GM18498 (cell line): ENCODE data around the gene PTPN14.
A peak's percentile ranks its signal among the peaks of the same experiment; 100 is the strongest.
"Not testable (repeated sequence)": the region's sequence is repeated elsewhere in the genome, so short reads cannot be mapped to it uniquely, and the experiment has no call there.

Experiments
- ATAC-seq: cut with Tn5 transposase; IDR thresholded peaks from one replicate; pipeline ENCODE4 v1.9.1; 2021; ENCODE audit warnings: mild to moderate bottlenecking, moderate library complexity; ENCODE audit not compliant: unreplicated experiment

The PTPN14 gene

GRCh38 chr1:214513394-214513793, 38.0 kb downstream of the PTPN14 start:
- no peak for ATAC-seq

GRCh38 chr1:214511639-214511998, 39.8 kb downstream of the PTPN14 start:
- no peak for ATAC-seq

DNA sequence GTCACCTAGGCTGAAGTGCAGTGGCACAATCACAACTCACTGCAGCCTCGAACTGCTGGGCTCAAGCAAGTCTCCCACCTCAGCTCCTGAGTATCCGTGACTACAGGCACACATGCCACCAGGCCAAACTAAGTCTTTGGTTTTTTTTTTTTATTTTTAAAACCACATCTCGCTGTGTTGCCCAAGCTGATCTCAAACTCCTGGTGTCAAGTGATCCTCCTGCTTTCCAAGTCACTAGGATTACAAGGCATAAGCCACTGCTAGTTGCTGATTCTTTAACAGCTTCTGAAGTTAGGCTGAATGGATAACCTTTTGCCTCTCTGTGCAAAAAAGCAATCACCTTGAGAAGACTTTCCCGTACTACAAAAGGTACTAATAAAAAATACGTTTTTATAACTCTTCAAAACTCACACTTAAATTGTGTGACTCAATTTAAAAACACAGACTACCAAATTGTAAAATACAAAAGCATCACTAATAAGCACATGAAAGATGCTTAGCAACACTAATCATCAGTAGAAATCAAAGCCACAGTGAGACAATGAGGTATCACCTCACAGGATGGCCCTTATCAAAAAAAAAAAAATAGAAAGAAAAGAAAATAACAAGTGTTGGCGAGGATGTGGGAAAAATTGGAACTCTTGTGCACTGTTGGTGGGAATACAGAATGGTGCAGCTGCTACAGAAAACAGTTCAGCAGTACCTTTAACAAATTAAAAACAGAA, 40.3 kb downstream of the PTPN14 start:
- ATAC-seq: no peak

DNA sequence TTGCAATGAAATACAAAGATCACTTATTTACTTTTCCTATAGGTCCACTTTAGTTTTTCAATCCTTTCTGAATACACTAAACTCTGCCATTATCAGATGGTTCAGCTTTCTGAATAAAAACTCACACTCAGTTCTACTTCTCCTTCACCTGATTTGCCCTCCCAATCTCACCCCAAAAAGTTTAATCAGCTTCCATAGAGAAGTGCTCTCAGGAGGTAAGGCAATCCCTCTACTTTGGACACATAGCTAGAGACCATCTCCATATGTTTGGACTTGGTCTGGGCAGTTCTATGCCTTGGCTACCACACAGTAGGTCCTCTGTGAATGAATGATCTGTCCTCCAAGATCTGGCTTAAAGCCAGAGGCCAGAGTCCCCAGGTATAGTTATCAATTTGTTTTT, 40.9 kb downstream of the PTPN14 start:
- no peak for ATAC-seq

DNA sequence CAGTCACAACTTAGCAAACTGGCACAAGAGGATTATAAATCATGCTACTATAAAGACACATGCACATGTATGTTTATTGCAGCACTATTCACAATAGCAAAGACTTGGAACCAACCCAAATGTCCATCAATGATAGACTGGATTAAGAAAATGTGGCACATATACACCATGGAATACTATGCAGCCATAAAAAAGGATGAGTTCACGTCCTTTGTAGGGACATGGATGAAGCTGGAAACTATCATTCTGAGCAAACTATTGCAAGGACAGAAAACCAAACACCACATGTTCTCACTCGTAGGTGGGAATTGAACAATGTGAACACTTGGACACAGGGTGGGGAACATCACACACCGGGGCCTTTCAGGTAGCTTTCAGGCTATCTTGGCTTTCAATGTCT, 41.8 kb downstream of the PTPN14 start:
- ATAC-seq: not testable (repeated sequence)

DNA sequence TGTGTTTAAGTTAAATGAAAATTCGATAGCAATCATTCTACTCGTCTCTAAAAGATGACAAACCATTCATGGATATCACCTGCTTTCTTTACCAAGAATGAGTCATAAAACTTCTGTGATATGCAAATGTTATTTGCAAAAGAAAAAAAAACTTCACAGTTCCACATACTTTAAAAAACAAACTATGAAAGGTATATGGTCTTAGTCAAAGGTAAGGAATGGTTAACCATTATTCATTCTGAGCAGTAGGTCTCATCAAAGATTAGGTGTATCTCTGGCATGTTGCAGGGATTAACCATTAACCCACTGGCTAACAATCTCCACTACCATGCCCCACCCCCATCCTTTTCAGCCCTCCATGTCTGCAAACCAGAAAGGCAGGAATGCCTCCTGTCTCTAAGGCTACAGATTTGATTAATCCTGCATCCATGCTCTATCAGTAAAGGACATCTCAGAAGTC, 44.4 kb downstream of the PTPN14 start:
- ATAC-seq: peak; percentile 73

DNA sequence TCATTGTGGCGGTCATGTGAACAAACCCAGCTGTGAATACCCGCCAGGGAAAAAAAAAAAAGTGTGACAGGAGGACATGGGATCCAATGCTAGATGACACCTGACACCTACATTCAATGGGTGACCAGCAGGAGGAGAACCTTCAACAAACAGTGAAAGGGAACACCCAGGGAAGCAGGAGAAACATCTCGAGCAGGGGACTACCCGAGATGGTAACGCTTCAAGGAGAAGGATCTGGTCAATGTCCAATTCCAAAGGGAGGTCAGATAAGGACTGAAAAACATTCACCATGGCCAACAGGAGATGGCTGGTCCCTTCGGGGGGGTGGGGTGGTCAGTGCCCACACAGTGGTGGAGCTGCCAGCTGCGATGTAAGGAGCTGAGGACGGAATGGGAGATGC, 46.3 kb downstream of the PTPN14 start:
- no peak for ATAC-seq

GRCh38 chr1:214504330-214504729, 47.1 kb downstream of the PTPN14 start:
- ATAC-seq: no peak

DNA sequence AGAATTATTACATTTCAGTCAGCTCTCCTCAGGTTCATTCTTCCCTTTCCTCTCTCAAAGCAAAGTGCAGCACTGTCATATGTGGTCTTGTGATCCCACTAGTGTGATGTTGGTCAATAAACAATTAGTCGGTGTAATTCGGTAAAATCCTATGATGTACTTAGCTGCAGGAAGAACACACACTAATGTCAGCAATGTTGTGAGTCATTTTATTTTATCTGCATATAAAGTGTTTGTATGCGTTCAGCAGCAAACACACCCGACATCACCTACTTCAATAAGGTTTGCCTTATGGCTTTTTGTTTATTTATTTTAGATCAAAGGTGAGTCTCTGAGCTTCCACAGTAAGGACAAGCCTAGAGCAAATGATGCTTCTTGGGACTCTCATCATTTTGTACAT, 47.8 kb downstream of the PTPN14 start:
- ATAC-seq: no peak

DNA sequence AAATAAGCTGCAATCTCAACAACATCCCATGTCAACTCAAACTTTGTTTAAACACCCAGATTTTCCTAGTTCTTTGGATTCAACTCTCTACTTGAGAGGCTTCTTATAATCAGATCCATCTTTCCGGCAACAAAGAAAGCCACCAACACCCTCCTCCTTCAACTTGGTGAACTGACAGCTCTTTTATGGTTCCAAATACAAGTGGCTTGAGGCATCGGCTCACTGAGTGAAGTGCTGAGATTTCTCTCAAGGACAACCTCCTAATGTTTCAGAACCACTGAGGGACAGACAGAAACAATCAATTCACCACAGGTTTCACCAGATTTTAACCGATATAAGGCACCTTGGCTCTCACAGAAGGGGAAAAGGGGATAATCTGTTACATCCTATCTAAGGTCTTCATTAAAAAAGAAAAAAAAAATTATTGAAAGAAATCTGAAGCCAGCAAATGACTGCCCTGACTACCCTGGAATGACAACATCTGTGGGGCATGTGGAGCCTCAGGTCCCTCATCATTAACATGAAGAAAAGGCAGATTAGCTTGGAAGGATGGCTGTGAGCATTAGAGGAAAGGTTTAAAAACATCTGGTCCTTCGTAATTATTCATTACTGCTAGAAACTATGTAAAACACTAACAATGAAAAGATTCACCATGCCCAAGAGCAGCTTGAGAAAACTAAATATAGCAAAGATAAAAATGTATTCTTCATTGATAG, 50.9 kb downstream of the PTPN14 start:
- no peak for ATAC-seq

DNA sequence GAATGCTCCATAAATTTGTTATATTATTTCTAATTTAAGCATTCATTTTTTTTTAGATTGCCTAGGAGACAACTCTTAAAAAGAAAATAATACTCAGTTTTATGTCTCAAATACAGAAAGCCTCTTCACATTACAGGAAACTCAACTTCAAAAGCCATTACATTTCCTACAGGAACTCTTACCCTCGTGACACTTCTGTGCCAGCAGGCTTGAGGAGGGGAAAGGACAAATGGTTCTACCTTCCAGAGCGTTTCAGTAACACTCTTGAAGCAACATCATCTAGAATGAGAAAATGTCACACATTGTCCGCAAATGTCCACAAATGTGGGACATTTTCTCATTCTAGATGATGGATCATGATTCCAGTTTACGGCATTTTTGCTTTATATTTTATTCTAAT, 51.7 kb downstream of the PTPN14 start:
- ATAC-seq: no peak

DNA sequence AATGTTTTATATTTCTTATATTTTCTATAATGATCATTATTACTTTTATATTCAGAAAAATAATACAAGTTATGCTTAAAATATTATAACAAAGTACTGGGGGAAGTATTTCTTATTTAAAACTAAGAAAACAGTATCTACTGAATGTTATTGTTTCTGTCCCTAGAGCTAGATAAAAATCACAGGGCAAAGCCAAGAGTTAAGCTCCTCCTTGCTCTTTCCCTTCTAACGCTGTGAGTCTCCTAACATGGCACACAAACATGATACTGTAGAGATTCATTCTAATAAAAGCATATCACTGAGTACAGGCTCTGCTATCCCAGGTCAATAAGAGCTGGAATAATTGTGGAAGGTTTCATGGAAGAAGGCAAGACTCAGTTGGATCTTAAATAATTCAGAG, 53.4 kb downstream of the PTPN14 start:
- ATAC-seq: no peak

- no peak for ATAC-seq
These were observed 55.3 kb downstream of the PTPN14 start for GRCh38 chr1:214496126-214496525.

- ATAC-seq: no peak
These were observed 56.7 kb downstream of the PTPN14 start for GRCh38 chr1:214494706-214495105.

DNA sequence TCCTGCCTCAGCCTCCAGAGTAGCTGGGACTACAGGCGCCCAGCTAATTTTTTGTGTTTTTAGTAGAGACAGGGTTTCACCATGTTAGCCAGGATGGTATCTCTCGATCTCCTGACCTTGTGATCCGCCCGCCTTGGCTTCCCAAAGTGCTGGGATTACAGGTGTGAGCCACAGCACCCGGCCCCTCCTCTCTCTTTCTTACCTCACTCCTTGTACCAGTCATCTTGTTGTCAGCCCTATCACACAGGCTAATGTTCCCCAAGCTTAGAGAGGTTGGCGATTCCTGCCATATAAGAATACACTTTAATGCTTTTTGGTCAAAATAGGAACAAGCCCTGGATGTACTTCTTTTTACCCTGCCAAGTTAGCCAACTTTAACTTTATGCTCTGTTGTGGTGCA, 57.2 kb downstream of the PTPN14 start:
- not testable (repeated sequence) for ATAC-seq

DNA sequence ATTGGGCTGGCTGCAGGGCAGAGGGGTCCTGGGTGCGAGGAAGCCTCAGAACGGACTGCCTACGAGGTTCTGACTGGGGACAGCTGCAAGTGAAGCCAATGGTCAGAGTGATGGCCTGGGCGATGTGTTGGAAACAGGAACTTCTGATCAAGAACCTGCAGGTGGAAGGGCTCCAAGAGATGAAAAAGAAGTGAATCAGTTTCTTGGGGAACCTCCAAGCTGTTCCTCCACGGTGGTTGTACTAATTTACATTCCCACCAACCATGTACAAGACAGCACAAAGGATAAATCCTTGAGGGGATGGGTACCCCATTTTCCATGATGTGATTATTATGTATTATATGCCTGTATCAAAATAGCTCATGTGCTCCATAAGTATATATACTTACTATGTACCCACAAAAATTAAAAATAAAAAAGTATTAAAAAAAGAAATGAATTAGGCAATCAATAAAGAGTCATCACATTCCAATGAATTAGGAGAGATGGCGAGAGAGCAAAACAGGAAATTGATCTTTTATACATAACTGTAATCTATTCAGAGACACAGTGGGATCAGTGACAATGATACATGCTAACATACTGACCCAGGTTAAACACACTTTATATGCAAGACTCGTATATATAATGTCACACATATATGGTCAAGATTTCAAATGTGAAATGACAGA, 58.1 kb downstream of the PTPN14 start:
- no peak for ATAC-seq

- ATAC-seq: no peak
These were observed 58.9 kb downstream of the PTPN14 start for GRCh38 chr1:214492401-214493075.

DNA sequence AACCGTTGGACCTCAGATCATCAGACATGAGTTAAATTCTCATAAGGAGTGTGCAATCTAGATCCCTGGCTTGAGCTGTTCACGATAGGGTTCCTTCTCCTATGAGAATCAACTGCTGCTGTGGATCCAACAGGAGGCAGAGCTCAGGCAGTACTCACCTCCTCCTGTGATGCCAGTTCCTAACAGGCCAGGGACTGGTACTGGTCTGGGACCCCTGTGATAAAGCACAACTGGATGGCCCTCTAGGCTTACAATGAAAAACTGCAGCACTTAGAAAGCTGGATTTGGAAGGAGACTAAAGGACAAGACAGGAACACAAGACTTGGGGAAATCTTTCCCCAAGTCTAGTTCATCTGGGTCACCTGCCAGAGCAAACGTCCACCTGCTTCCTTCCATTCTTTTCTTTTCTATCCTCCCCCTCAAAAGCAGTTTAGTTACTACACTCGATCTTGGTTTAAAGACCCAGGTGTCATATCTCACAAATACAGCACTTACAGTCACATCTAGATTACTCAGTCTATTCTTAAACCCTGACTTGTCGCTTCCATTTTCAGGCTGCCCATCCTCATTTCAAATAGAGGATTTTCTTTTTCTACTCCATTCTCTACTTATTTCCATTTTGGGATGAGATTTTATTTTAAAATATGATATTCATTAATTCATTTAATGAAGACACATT, 59.8 kb downstream of the PTPN14 start:
- no peak for ATAC-seq

DNA sequence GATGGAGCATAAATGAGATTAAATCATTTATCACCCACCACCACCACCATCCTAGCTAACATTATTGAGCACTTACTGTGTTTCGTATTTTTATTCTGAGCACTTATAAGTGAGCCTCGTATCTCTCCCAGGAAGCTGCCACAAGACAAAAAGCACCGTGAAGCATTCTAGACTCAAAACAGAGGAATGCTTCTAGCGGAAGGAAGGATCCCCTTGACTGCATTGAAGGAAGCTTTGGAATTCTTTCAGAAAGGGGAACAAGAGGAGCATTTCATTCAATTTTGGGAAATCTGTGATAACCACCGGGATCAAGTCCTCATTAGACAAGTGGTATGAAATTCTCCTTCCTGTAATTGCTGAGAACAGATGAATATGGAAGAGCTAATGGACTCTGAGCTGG, 66.3 kb downstream of the PTPN14 start:
- no peak for ATAC-seq

GRCh38 chr1:214483180-214483579, 68.2 kb downstream of the PTPN14 start:
- ATAC-seq: not testable (repeated sequence)
